Uterus (tissue), 4 donors: ENCODE measurements around the gene ZBTB42. TPM values are rescaled to one million over a fixed set of nuclear protein-coding genes. Genes with fewer than 3 reads are reported as not detected.
A peak's percentile ranks its signal among the peaks of the same experiment; 100 is the strongest.

Experiments
- DNase-seq, 2 donors: peaks; one replicate each; pipeline ENCODE4 v3.0.0-alpha.2; 2019 to 2020
- H3K27ac ChIP-seq, 2 donors: fragments of 200-600 bp; sonication (generic); 1 replicate in 1 of 2; 2 replicates in 1 of 2; pipeline ENCODE4 v1.5.1; 2016 to 2018
- H3K27me3 ChIP-seq, 2 donors: fragments of 200-600 bp; sonication (generic); one replicate each; pipeline ENCODE4 v1.5.1; 2018 to 2019; ENCODE audit warnings: control low read depth in 1 of 2
- H3K36me3 ChIP-seq, 2 donors: fragments of 200-600 bp; sonication (generic); one replicate each; pipeline ENCODE4 v1.5.1; 2019; ENCODE audit warnings: control low read depth in 1 of 2
- H3K4me1 ChIP-seq, 2 donors: fragments of 200-600 bp; sonication (generic); one replicate each; pipeline ENCODE4 v1.5.1; 2018 to 2019; ENCODE audit warnings: control low read depth in 1 of 2
- H3K4me3 ChIP-seq, 2 donors: fragments of 200-600 bp; sonication (generic); 1 replicate in 1 of 2; 2 replicates in 1 of 2; pipeline ENCODE4 v1.5.1; 2018 to 2019; ENCODE audit warnings: mild to moderate bottlenecking in 1 of 2
- H3K9me3 ChIP-seq, 2 donors: fragments of 200-600 bp; sonication (generic); one replicate each; pipeline ENCODE4 v1.5.1; 2019; ENCODE audit warnings: control low read depth in 1 of 2
- CTCF ChIP-seq, 4 experiments: fragments of 200-600 bp in 2 of 4; fragments of 450-650 bp in 2 of 4; sonication (generic) in 2 of 4; IDR thresholded peaks; one replicate each; pipeline ENCODE4 v1.5.1; 2016 to 2019; ENCODE audit warnings: antibody characterized with exemption in 4 of 4, mild to moderate bottlenecking in 2 of 4, moderate library complexity in 1 of 4
- POLR2A ChIP-seq, 2 donors: fragments of 450-650 bp; IDR thresholded peaks; one replicate each; pipeline ENCODE4 v1.6.1; 2016; ENCODE audit warnings: antibody characterized with exemption in 2 of 2, mild to moderate bottlenecking in 1 of 2, moderate library complexity in 1 of 2
- intact Hi-C: fragments of 100-400 bp; cut with DNase I; formaldehyde crosslinking; loops from one replicate; pipeline ENCODE4 v1.15.1; 2023; ENCODE audit warnings: low total_unique reads
- total RNA-seq, 4 donors: library from RNA; depleted of rRNA in 3 of 4; stranded (reverse); fragments of >200 nt in 3 of 4; gene quantifications; one replicate each; pipeline versions ENCODE4 v1.1.0 to v1.2.4, GENCODE V29; 2014 to 2023
- donor health status: DM: yes; HTN: yes; CAD: no.

Gene ZBTB42
- total RNA-seq, 4 donors from 2014 or later: under 0.01 to 8.4 (median 3.9) TPM

- no peak for TF ChIP-seq CTCF (IDR thresholded peaks at IDR 0.05)
- no peak for TF ChIP-seq POLR2A (IDR thresholded peaks at IDR 0.05)
- Histone ChIP-seq H3K27me3 (no peaks in the 10 kb centered on the region), H3K4me3 (peak within 1 kb of the TSS; percentile 46 to 81), H3K36me3 (no peaks in the 10 kb centered on the region), H3K4me1 (peaks cover 0 to 15% of the 10 kb centered on the region in 2 donors), H3K9me3 (no peaks in the 10 kb centered on the region), H3K27ac (peak within 1 kb of the TSS; percentile 86 to 97)
- no peak for DNase-seq
- intact Hi-C loops: no loop called here
Measured at GRCh38 chr14:104794993-104795780, 5.7 kb upstream of the ZBTB42 start, which contains the start of gene AKT1. Gene AKT1 (minus strand): TSS chr14:104795748. CDS start chr14:104792643, 3,105 bp downstream.

GRCh38 chr14:104795781-104796686 lies 4.9 kb upstream of the ZBTB42 start:
- H3K27me3 ChIP-seq: no peaks in the 10 kb centered on the region
- H3K4me3 ChIP-seq: peak overlapping the region; percentile 46 to 61
- peak in 1 of 2 donors; percentile 67 for DNase-seq
- H3K27ac ChIP-seq: peak overlapping the region; percentile 86 to 97
- TF ChIP-seq POLR2A (IDR thresholded peaks at IDR 0.05): peak; percentile 80 to 88
- TF ChIP-seq CTCF (IDR thresholded peaks at IDR 0.05): no peak
- peaks cover 0 to 16% of the 10 kb centered on the region in 2 donors for H3K4me1 ChIP-seq
- H3K36me3 ChIP-seq: no peaks in the 10 kb centered on the region
- intact Hi-C loops: no loop called here
- H3K9me3 ChIP-seq: no peaks in the 10 kb centered on the region

- Histone ChIP-seq H3K4me1 (peaks cover 0 to 23% of the 10 kb centered on the region in 2 donors), H3K27ac (peak overlapping the region in 1 of 2 donors; percentile 97), H3K4me3 (no peak overlapping the region), H3K36me3 (no peaks in the 10 kb centered on the region), H3K27me3 (no peaks in the 10 kb centered on the region), H3K9me3 (no peaks in the 10 kb centered on the region)
- DNase-seq: no peak
- intact Hi-C loops: no loop called here
- TF ChIP-seq POLR2A (IDR thresholded peaks at IDR 0.05): no peak
- no peak for TF ChIP-seq CTCF (IDR thresholded peaks at IDR 0.05)
Measured at GRCh38 chr14:104796687-104797081, 4.2 kb upstream of the ZBTB42 start.

GRCh38 chr14:104797115-104798044 lies 3.5 kb upstream of the ZBTB42 start:
- H3K4me3 ChIP-seq: no peak overlapping the region
- no peaks in the 10 kb centered on the region for H3K27me3 ChIP-seq
- TF ChIP-seq POLR2A (IDR thresholded peaks at IDR 0.05): no peak
- no peak for TF ChIP-seq CTCF (IDR thresholded peaks at IDR 0.05)
- DNase-seq: no peak
- H3K36me3 ChIP-seq: no peaks in the 10 kb centered on the region
- H3K4me1 ChIP-seq: peaks cover 0 to 24% of the 10 kb centered on the region in 2 donors
- H3K27ac ChIP-seq: peak overlapping the region in 1 of 2 donors; percentile 23
- no peaks in the 10 kb centered on the region for H3K9me3 ChIP-seq
- intact Hi-C loops: no loop called here
